ENCODE measurements around the gene MGRN1. TPM values are rescaled to one million over a fixed set of nuclear protein-coding genes. Genes with fewer than 3 reads are reported as not detected.
A peak's percentile ranks its signal among the peaks of the same experiment; 100 is the strongest.

MGRN1 gene
- total RNA-seq, 1 experiment from 2014 or later = 22.7 TPM

DNA sequence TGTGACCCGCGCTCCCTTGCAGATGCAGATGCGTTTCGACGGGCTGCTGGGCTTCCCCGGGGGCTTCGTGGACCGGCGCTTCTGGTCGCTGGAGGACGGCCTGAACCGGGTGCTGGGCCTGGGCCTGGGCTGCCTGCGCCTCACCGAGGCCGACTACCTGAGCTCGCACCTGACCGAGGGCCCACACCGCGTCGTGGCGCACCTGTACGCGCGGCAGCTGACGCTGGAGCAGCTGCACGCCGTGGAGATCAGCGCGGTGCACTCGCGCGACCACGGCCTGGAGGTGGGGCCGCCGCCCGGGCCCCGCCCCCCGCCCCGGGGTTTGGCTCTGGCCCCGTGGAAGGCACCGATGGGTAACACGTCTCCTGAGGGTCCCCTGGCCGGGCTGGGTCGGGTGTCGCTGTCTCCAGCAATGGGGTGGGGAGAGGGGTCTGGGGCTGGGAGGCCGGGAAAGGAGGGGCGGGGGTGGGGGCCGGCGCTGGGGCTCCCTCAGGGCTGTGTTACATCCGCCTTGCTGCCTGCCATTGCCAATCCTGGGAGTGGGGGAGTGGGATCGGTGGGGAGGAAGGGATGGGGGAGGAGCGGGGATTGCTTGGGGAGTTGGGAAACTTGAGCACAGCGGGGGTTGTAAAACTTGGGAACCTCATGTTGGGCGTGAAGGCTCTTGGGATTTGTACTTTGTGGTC, 69.5 kb downstream of the MGRN1 start:
- DNase-seq = peak; percentile 21
- ChIA-PET CTCF (no interaction called here), POLR2A (ENCODE audit: unreplicated experiment) (no interaction called here)
- H3K79me2 ChIP-seq (ENCODE audit: low read length) = 0 out of 2 replicates have a peak, but pooled peaks cover 3% of the 10 kb centered on the region
- TF ChIP-seq EZH2phosphoT487 (IDR thresholded peaks at IDR 0.05; ENCODE audit: borderline replicate concordance, low read length) = no peak
- no peak for TF ChIP-seq CTCF (conservative IDR thresholded peaks at IDR 0.05; ENCODE audit: low read depth, low read length)
- TF ChIP-seq EZH2 (IDR thresholded peaks at IDR 0.05; ENCODE audit: low read length, unreplicated experiment) = no peak
- H2AFZ ChIP-seq (ENCODE audit: low read length) = peak overlapping the region; percentile 64; the same call in 1 of the 2 replicates
- H3K9ac ChIP-seq (ENCODE audit: low read length) = peak overlapping the region; percentile 83
- intact Hi-C loops (cut with micrococcal nuclease) = no loop called here
- no peaks in the 10 kb centered on the region for H3K9me2 ChIP-seq (replicated peaks; ENCODE audit: low read length)
- H3K36me3 ChIP-seq (ENCODE audit: low read depth, low read length) = no peaks in the 10 kb centered on the region; the same call in 1 of the 2 replicates
- peak; percentile 42 for ATAC-seq
- H3K27me3 ChIP-seq (ENCODE audit: low read length) = no peaks in the 10 kb centered on the region
- no peaks in the 10 kb centered on the region for H4K20me1 ChIP-seq (ENCODE audit: low read length)
- H3K4me3 ChIP-seq (ENCODE audit: low read length) = peak overlapping the region; percentile 86
- BruUV-seq (replicated peaks) = no TSS peak
- H3K27ac ChIP-seq (ENCODE audit: low read length) = 0 out of 2 replicates have a peak overlapping the region, but pooled peaks have one; percentile 23
- H3F3A ChIP-seq (ENCODE audit: low read length, unreplicated experiment) = no peaks in the 10 kb centered on the region
- H3K4me2 ChIP-seq (ENCODE audit: low read length) = peak overlapping the region; percentile 83
- H3K4me1 ChIP-seq (ENCODE audit: insufficient read depth, low read length) = peaks cover 5% of the 10 kb centered on the region; the same call in 1 of the 2 replicates
- no peaks in the 10 kb centered on the region for H3K9me3 ChIP-seq (ENCODE audit: low read length)

GRCh38 chr16:4694642-4695451, 70.2 kb downstream of the MGRN1 start:
- Histone ChIP-seq H3K27me3 (ENCODE audit: low read length) (no peaks in the 10 kb centered on the region), H3K9me2 (replicated peaks; ENCODE audit: low read length) (no peaks in the 10 kb centered on the region), H3K4me2 (ENCODE audit: low read length) (peak overlapping the region; percentile 83), H3K9ac (ENCODE audit: low read length) (peak overlapping the region; percentile 83; the same call in 1 of the 2 replicates), H3K36me3 (ENCODE audit: low read depth, low read length) (no peaks in the 10 kb centered on the region; the same call in 1 of the 2 replicates), H3K27ac (ENCODE audit: low read length) (no peak overlapping the region), H3K9me3 (ENCODE audit: low read length) (no peaks in the 10 kb centered on the region), H3K4me3 (ENCODE audit: low read length) (peak overlapping the region; percentile 86), H3K79me2 (ENCODE audit: low read length) (0 out of 2 replicates have a peak, but pooled peaks cover 3% of the 10 kb centered on the region), H2AFZ (ENCODE audit: low read length) (no peak overlapping the region), H3K4me1 (ENCODE audit: insufficient read depth, low read length) (peaks cover 5% of the 10 kb centered on the region; the same call in 1 of the 2 replicates), H3F3A (ENCODE audit: low read length, unreplicated experiment) (no peaks in the 10 kb centered on the region), H4K20me1 (ENCODE audit: low read length) (no peaks in the 10 kb centered on the region)
- ChIA-PET CTCF (interaction anchor here (0.6 kb wide), 1 partner anchor 71 kb away, joined by 3 read pairs; no protein-coding TSS in a partner anchor), POLR2A (ENCODE audit: unreplicated experiment) (interaction anchor here (0.9 kb wide), 1 partner anchor 15 kb away, joined by 5 read pairs; no protein-coding TSS in a partner anchor)
- ATAC-seq (no peak), DNase-seq (no peak)
- BruUV-seq (replicated peaks) = TSS peak; percentile 18
- TF ChIP-seq EZH2 (IDR thresholded peaks at IDR 0.05; ENCODE audit: low read length, unreplicated experiment) = no peak
- no peak for TF ChIP-seq CTCF (conservative IDR thresholded peaks at IDR 0.05; ENCODE audit: low read depth, low read length)
- no peak for TF ChIP-seq EZH2phosphoT487 (IDR thresholded peaks at IDR 0.05; ENCODE audit: borderline replicate concordance, low read length)
- intact Hi-C loops (cut with micrococcal nuclease) = no loop called here
